ENCODE measurements around the gene NRG2. TPM values are rescaled to one million over a fixed set of nuclear protein-coding genes. Genes with fewer than 3 reads are reported as not detected.

The NRG2 gene
- total and polyA plus RNA-seq, 2 of the 4 experiments (the other 2 are of a cell fraction) = 0.18 TPM; not detected in 1

GRCh38 chr5:140024928-140025327 is 18.2 kb downstream of the NRG2 start:
- no peak overlapping the region for H2BK120ac ChIP-seq (ENCODE audit: low read depth, low read length)
- intact Hi-C loops (cut with micrococcal nuclease) (no loop called here), in situ Hi-C loops (cut with MboI; ENCODE audit: low sequenced_read_pairs) (no loop called here), dilution Hi-C loops (cut with HindIII; ENCODE audit: low sequenced_read_pairs, unreplicated experiment) (no loop called here)
- no peak overlapping the region for H3K14ac ChIP-seq (replicated peaks; ENCODE audit: low read depth, low read length)
- no peak overlapping the region for H3K9ac ChIP-seq (ENCODE audit: low read depth, low read length)
- H3K9me3 ChIP-seq (ENCODE audit: control insufficient read depth, insufficient read depth, low read length) = no peaks in the 10 kb centered on the region
- no peak overlapping the region for H2AK9ac ChIP-seq (replicated peaks; ENCODE audit: low read depth, low read length, poor library complexity)
- CTCF ChIA-PET = no interaction called here
- no peaks in the 10 kb centered on the region for H3K36me3 ChIP-seq (ENCODE audit: control insufficient read depth, insufficient read depth, low read length)
- peaks cover 40% of the 10 kb centered on the region for H3K27me3 ChIP-seq (ENCODE audit: control insufficient read depth, insufficient read depth, low read length)
- DNase-seq = no peak
- H3K4me1 ChIP-seq (ENCODE audit: control insufficient read depth, insufficient read depth, low read length) = no peaks in the 10 kb centered on the region
- H3K79me1 ChIP-seq (ENCODE audit: low read depth in 1 of 2, low read length in 2 of 2) = no peaks in the 10 kb centered on the region
- no peak overlapping the region for H2BK15ac ChIP-seq (ENCODE audit: low read depth, low read length)
- no peaks in the 10 kb centered on the region for H3K9me1 ChIP-seq (ENCODE audit: insufficient read depth, low read length)
- no peak overlapping the region for H2AFZ ChIP-seq (replicated peaks; ENCODE audit: low read length, poor library complexity)
- H3K23ac ChIP-seq (ENCODE audit: low read depth, low read length) = no peak overlapping the region
- POLR2A ChIA-PET (ENCODE audit: unreplicated experiment) = no interaction called here
- no peak overlapping the region for H2AK5ac ChIP-seq (ENCODE audit: low read depth, low read length)
- no peaks in the 10 kb centered on the region for H4K20me1 ChIP-seq (ENCODE audit: insufficient read depth, low read length)
- H3K27ac ChIP-seq (ENCODE audit: insufficient read depth, low read length) = no peak overlapping the region
- no peak overlapping the region for H4K5ac ChIP-seq (ENCODE audit: low read depth, low read length)
- no CpG with 5 or more reads among the region's 1 CpG for WGBS, 2 experiments (ENCODE audit: extremely low coverage in 2 of 2, insufficient read length in 1 of 2)
- no peak overlapping the region for H2BK20ac ChIP-seq (ENCODE audit: low read depth, low read length)
- no peak overlapping the region for H3K18ac ChIP-seq (ENCODE audit: low read depth, low read length)
- H3K4me2 ChIP-seq (ENCODE audit: low read depth, low read length) = no peak overlapping the region
- H4K8ac ChIP-seq (ENCODE audit: low read depth in 2 of 2, low read length in 2 of 2) = no peak overlapping the region
- H3K56ac ChIP-seq (ENCODE audit: extremely low read depth, insufficient read depth, low read length) = no peak overlapping the region
- H2BK5ac ChIP-seq (ENCODE audit: low read depth, low read length, poor library complexity, severe bottlenecking) = no peak overlapping the region
- no peak overlapping the region for H3K4me3 ChIP-seq (ENCODE audit: insufficient read depth, low read depth, low read length)
- TF ChIP-seq SMC3 (IDR thresholded peaks at IDR 0.05; ENCODE audit: low read depth, low read length) (no peak), RAD21 (IDR thresholded peaks at IDR 0.05; ENCODE audit: low read length) (no peak), CHD1 (IDR thresholded peaks at IDR 0.05; ENCODE audit: low read depth, low read length) (no peak), BHLHE40 (IDR thresholded peaks at IDR 0.05; ENCODE audit: low read depth, low read length) (no peak), MXI1 (IDR thresholded peaks at IDR 0.05; ENCODE audit: borderline replicate concordance, low read depth, low read length) (no peak), MAZ (IDR thresholded peaks at IDR 0.05; ENCODE audit: borderline replicate concordance, low read depth, low read length) (no peak), MAFK (IDR thresholded peaks at IDR 0.05; ENCODE audit: low read depth, low read length) (no peak), RCOR1 (IDR thresholded peaks at IDR 0.05; ENCODE audit: insufficient replicate concordance, low read length) (no peak), USF2 (IDR thresholded peaks at IDR 0.05; ENCODE audit: low read depth, low read length) (no peak), CTCF (conservative IDR thresholded peaks at IDR 0.05; ENCODE audit: low read depth, low read length) (no peak), RFX5 (IDR thresholded peaks at IDR 0.05; ENCODE audit: low read depth, low read length) (no peak), POLR2A (IDR thresholded peaks at IDR 0.05; ENCODE audit: low read depth, low read length) (no peak)
- no peak overlapping the region for H3K4ac ChIP-seq (ENCODE audit: low read depth, low read length)
- no peak for ATAC-seq (ENCODE audit: low read depth)
- H4K91ac ChIP-seq (ENCODE audit: insufficient read depth, low read depth, low read length) = no peak overlapping the region
- BruUV-seq (replicated peaks) = no TSS peak

Measured in IMR-90 (cell line).